Measurements from ENCODE around the gene PIGK. TPM values are rescaled to one million over a fixed set of nuclear protein-coding genes. Genes with fewer than 3 reads are reported as not detected.

Gene PIGK
- total and polyA plus RNA-seq, 2 donors (not counting 1 experiment from before 2014, with no cell fraction given): 3.1 to 14.9 TPM

- WGBS (ENCODE audit: insufficient coverage): 97% methylated on average over 7 of the region's 10 CpGs
- Mint-ChIP-seq H3K9me3 (ENCODE audit: insufficient read depth) (no peaks in the 10 kb centered on the region), H3K4me3 (no peak overlapping the region), H3K27ac (no peak overlapping the region), H3K4me1 (no peaks in the 10 kb centered on the region), H3K27me3 (no peaks in the 10 kb centered on the region)
- intact Hi-C loops (cut with micrococcal nuclease): no loop called here
- Histone ChIP-seq H3K9me3 (ENCODE audit: control extremely low read depth in 1 of 3, control insufficient read depth in 2 of 3, insufficient read depth in 1 of 3, low read length in 2 of 3) (no peaks in the 10 kb centered on the region), H4K20me1 (ENCODE audit: control insufficient read depth, insufficient read depth, low read length, poor library complexity, severe bottlenecking) (no peaks in the 10 kb centered on the region), H3K4me2 (replicated peaks; ENCODE audit: low read depth, low read length, poor library complexity, severe bottlenecking) (no peak overlapping the region), H3K4me1 (ENCODE audit: control insufficient read depth in 2 of 2, insufficient read depth in 2 of 2, low read length in 2 of 2) (no peaks in the 10 kb centered on the region), H3K27ac (ENCODE audit: low read length in 2 of 2) (no peak overlapping the region), H3K27me3 (replicated peaks in 1 of 4; ENCODE audit: control extremely low read depth in 1 of 4, control insufficient read depth in 3 of 4, insufficient read depth in 4 of 4, low read length in 3 of 4) (no peaks in the 10 kb centered on the region), H3K9ac (ENCODE audit: low read length) (no peak overlapping the region), H3K4me3 (ENCODE audit: control extremely low read depth in 1 of 5, extremely low read depth in 1 of 5, insufficient read depth in 1 of 5, low read depth in 2 of 5, low read length in 4 of 5) (no peak overlapping the region), H2AFZ (ENCODE audit: insufficient read depth, low read depth, low read length, poor library complexity, severe bottlenecking) (no peak overlapping the region), H3K36me3 (replicated peaks in 1 of 2; ENCODE audit: control extremely low read depth in 1 of 2, control insufficient read depth in 1 of 2, extremely low read depth in 1 of 2, insufficient read depth in 2 of 2, low read length in 1 of 2) (no peaks in the 10 kb centered on the region), H3K79me2 (ENCODE audit: control insufficient read depth, insufficient read depth, low read length) (no peaks in the 10 kb centered on the region)
- ChIA-PET POLR2A (no interaction called here), CTCF (interaction anchor here (1.1 kb wide), 1 partner anchor 17 kb away, joined by 3 read pairs; no protein-coding TSS in a partner anchor)
- DNase-seq (no peak), ATAC-seq (ENCODE audit: low read depth) (no peak)
- TF ChIP-seq EZH2 (IDR thresholded peaks at IDR 0.05; ENCODE audit: borderline replicate concordance, insufficient read depth, low read depth, low read length, poor library complexity, severe bottlenecking): no peak
- TF ChIP-seq CTCF (IDR thresholded peaks at IDR 0.05): no peak
Measured at GRCh38 chr1:77104672-77105071, 114.6 kb downstream of the PIGK start.

GRCh38 chr1:77103486-77103885 lies 115.7 kb downstream of the PIGK start:
- H3K79me2 ChIP-seq (ENCODE audit: control insufficient read depth, insufficient read depth, low read length): no peaks in the 10 kb centered on the region
- Mint-ChIP-seq H3K4me3 (no peak overlapping the region), H3K4me1 (no peaks in the 10 kb centered on the region), H3K27me3 (no peaks in the 10 kb centered on the region), H3K27ac (no peak overlapping the region), H3K9me3 (ENCODE audit: insufficient read depth) (no peaks in the 10 kb centered on the region)
- H3K9ac ChIP-seq (ENCODE audit: low read length): no peak overlapping the region
- no peak for DNase-seq
- H4K20me1 ChIP-seq (ENCODE audit: control insufficient read depth, insufficient read depth, low read length, poor library complexity, severe bottlenecking): no peaks in the 10 kb centered on the region
- TF ChIP-seq EZH2 (IDR thresholded peaks at IDR 0.05; ENCODE audit: borderline replicate concordance, insufficient read depth, low read depth, low read length, poor library complexity, severe bottlenecking) (no peak), CTCF (IDR thresholded peaks at IDR 0.05) (no peak)
- 100% methylated on average over 2 of the region's 4 CpGs for WGBS (ENCODE audit: insufficient coverage)
- no peaks in the 10 kb centered on the region for H3K9me3 ChIP-seq (ENCODE audit: control extremely low read depth in 1 of 3, control insufficient read depth in 2 of 3, insufficient read depth in 1 of 3, low read length in 2 of 3)
- H3K4me1 ChIP-seq (ENCODE audit: control insufficient read depth in 2 of 2, insufficient read depth in 2 of 2, low read length in 2 of 2): no peaks in the 10 kb centered on the region
- ChIA-PET CTCF (no interaction called here), POLR2A (no interaction called here)
- H3K4me3 ChIP-seq (ENCODE audit: control extremely low read depth in 1 of 5, extremely low read depth in 1 of 5, insufficient read depth in 1 of 5, low read depth in 2 of 5, low read length in 4 of 5): no peak overlapping the region
- H3K27ac ChIP-seq (ENCODE audit: low read length in 2 of 2): no peak overlapping the region
- H3K27me3 ChIP-seq (replicated peaks in 1 of 4; ENCODE audit: control extremely low read depth in 1 of 4, control insufficient read depth in 3 of 4, insufficient read depth in 4 of 4, low read length in 3 of 4): no peaks in the 10 kb centered on the region
- no peaks in the 10 kb centered on the region for H3K36me3 ChIP-seq (replicated peaks in 1 of 2; ENCODE audit: control extremely low read depth in 1 of 2, control insufficient read depth in 1 of 2, extremely low read depth in 1 of 2, insufficient read depth in 2 of 2, low read length in 1 of 2)
- no peak for ATAC-seq (ENCODE audit: low read depth)
- no peak overlapping the region for H3K4me2 ChIP-seq (replicated peaks; ENCODE audit: low read depth, low read length, poor library complexity, severe bottlenecking)
- no peak overlapping the region for H2AFZ ChIP-seq (ENCODE audit: insufficient read depth, low read depth, low read length, poor library complexity, severe bottlenecking)
- intact Hi-C loops (cut with micrococcal nuclease): no loop called here

All from B cell (primary cell).